LNCaP clone FGC (cell line): ENCODE data around the gene EEFSEC.
A peak's percentile ranks its signal among the peaks of the same experiment; 100 is the strongest.

Experiments used
- DNase-seq: peaks from one replicate; pipeline ENCODE4 v3.0.0-alpha.2; 2011; ENCODE audit warnings: low read depth
- H3K4me3 ChIP-seq: 2 replicates; pipeline ENCODE4 v1.5.1; 2011; ENCODE audit warnings: mild to moderate bottlenecking, low read depth, low read length, control low read depth
- TF ChIP-seq, protein P1 (sequence below): IDR thresholded peaks from 2 replicates; pipeline ENCODE4 v1.5.1; 2012; ENCODE audit warnings: mild to moderate bottlenecking; ENCODE audit not compliant: control insufficient read depth, insufficient read depth; ENCODE audit errors: extremely low read depth

The EEFSEC gene

DNA sequence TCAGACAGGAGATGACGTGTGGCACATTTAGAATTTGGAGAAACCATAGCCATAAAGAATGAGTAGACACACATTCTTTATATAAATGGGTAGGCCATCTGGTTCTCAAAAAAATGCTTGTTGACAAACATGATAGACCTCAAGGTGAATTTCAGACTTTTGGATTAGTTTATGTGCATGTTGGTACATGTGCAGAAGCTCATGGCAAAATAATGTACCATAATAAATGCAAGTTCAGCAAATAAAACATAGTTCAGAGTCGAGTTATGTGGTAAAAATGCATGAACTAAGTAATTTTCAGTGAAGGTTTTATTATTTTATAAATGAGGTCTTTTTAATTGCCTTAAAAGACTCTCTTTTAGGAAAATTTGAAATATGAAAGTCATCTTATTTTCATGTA lies 24.6 kb downstream of the EEFSEC start:
- no peak overlapping the region for H3K4me3 ChIP-seq
- TF ChIP-seq, protein P1, sequence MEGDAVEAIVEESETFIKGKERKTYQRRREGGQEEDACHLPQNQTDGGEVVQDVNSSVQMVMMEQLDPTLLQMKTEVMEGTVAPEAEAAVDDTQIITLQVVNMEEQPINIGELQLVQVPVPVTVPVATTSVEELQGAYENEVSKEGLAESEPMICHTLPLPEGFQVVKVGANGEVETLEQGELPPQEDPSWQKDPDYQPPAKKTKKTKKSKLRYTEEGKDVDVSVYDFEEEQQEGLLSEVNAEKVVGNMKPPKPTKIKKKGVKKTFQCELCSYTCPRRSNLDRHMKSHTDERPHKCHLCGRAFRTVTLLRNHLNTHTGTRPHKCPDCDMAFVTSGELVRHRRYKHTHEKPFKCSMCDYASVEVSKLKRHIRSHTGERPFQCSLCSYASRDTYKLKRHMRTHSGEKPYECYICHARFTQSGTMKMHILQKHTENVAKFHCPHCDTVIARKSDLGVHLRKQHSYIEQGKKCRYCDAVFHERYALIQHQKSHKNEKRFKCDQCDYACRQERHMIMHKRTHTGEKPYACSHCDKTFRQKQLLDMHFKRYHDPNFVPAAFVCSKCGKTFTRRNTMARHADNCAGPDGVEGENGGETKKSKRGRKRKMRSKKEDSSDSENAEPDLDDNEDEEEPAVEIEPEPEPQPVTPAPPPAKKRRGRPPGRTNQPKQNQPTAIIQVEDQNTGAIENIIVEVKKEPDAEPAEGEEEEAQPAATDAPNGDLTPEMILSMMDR = no peak
- no peak for DNase-seq

DNA sequence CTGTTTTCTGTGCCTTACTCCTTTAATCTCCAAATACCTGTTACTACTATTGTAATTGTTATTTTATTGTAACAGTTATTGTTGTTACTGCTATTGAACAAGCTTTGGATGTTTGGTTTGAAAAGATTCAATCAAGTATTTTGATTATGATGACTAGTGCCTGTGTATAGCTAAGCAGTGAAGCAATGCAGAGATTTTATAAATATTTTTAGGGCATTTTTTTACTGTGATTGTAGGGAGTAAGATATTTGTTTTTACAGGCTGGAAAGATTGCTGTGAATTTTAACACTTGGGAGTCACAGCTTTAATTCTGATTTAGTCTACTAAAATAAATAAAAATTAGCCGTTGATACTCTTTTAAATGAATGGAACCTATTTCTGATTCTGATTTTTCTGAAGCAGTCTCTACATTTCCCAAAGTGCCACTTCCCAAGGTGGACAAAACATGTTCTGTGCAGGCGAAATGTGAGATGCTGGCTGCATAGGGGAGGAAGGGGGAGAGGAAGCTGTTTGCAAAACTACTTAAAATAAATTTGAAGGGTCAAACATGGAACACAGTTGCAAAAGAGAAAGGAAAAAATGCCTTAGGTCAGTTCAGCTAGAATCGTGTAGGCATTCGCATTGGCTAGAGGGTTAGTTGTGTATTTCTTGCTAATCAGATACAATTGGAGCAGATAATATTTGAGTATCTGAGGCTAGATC lies 25.7 kb downstream of the EEFSEC start:
- DNase-seq = no peak
- H3K4me3 ChIP-seq = no peak overlapping the region

DNA sequence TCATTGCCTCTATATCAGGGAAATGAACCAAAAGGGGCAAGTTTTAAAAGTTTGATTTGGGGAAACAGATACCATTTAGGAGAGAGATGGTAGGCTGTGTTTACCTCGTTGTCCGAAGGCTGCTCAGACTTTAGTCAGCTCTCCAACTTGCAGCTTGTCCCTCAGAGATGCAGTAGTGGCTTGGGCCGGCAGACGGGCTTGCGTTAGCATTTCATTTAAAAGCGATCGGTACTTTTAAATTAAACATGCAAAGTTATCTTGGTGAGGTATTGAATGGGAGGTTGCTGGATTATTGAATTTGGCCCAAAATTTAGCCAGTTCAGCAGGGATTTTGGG lies 26.2 kb downstream of the EEFSEC start:
- no peak for DNase-seq
- H3K4me3 ChIP-seq = no peak overlapping the region
- TF ChIP-seq, protein P1 = no peak

More for the DNA sequence above, 25.7 kb downstream of the EEFSEC start:
- TF ChIP-seq, protein P1 = no peak

DNA sequence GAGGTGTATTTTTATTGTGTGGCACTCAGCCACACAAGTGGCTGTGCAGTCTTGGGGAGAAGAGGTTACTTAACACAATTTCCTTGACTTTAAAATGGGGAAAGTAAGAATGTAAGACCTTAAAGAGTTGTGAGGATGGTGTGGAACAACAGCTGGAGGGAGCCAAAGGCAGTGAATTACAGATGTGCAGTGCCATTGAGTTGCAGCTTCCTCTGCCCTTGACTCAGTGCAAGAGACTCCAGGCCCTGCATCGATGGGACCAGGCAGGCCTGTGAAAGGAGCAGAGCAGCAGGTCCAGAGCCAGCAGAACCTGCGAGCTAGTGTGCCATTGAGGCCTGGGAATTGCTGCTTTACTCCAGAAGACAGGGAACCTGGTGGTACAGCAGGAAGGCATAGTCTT lies 27.2 kb downstream of the EEFSEC start:
- DNase-seq = no peak
- TF ChIP-seq, protein P1 = peak; percentile 8; the same call in 1 of the 2 replicates
- no peak overlapping the region for H3K4me3 ChIP-seq

DNA sequence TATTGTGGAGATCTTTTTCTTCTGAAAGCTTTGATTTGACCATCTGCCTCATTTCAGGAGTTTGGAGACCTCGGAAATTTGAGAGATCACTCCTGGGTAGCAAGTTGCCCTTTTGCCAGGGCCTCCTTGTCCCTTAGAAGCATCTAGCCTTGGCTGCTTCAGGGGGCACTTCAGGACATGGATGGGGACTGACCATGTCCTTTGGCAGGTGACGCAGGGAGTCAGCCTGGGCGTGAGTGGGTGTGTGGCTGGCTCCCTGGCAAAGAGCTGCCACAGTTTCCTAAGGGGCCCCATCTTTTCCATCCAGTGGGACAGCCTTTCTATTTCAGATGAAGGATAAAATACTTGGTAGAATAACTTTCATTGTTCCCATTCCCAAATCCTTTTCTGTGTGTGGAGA lies 27.6 kb downstream of the EEFSEC start:
- TF ChIP-seq, protein P1 = no peak
- DNase-seq = no peak
- no peak overlapping the region for H3K4me3 ChIP-seq

DNA sequence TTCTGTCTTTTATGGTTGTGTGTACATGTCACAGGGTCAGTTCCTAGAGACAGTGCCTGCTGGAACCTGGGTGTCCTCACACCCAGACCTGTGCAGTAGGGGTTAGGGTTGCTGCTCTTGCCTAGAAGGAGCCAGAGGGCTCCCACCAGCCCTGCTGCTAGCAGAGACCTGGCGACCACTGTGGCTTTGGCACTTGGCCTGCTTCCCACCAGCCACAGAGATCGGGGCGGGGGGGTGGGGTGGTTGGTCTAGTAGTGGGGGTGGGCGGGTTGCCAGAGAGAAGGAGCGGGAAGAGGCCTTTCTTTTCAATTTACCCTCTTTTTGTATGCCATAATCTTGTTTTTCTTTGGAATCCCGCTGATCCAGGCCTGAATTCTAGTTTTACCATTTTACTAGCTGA lies 29.4 kb downstream of the EEFSEC start:
- no peak for DNase-seq
- TF ChIP-seq, protein P1 = no peak
- H3K4me3 ChIP-seq = no peak overlapping the region
